H9 (cell line): ENCODE results near the gene SPTAN1. TPM values are rescaled to one million over a fixed set of nuclear protein-coding genes. Genes with fewer than 3 reads are reported as not detected.

Experiments used
- DNase-seq: peaks from one replicate; pipeline ENCODE4 v3.0.0-alpha.2; 2017
- H2AFZ ChIP-seq: one replicate; pipeline ENCODE4 v1.6.1; 2013; ENCODE audit warnings: mild to moderate bottlenecking, low read length, control low read depth, moderate library complexity
- H2AK5ac ChIP-seq: 2 replicates; pipeline ENCODE4 v1.6.1; 2013; ENCODE audit warnings: low read length, control low read depth, mixed read lengths; ENCODE audit not compliant: insufficient read length
- H2BK120ac ChIP-seq: one replicate; pipeline ENCODE4 v1.6.1; 2013; ENCODE audit warnings: low read depth, mild to moderate bottlenecking, low read length, control low read depth, inconsistent platforms; ENCODE audit not compliant: poor library complexity, severe bottlenecking
- H2BK12ac ChIP-seq: 2 replicates; pipeline ENCODE4 v1.6.1; 2013; ENCODE audit warnings: low read length, control low read depth, mixed read lengths, low read depth; ENCODE audit not compliant: insufficient read length
- H2BK15ac ChIP-seq: 2 replicates; pipeline ENCODE4 v1.6.1; 2013; ENCODE audit warnings: low read depth, low read length, control low read depth
- H2BK20ac ChIP-seq: one replicate; pipeline ENCODE4 v1.6.1; 2013; ENCODE audit warnings: low read depth, mild to moderate bottlenecking, low read length, control low read depth, inconsistent platforms; ENCODE audit not compliant: poor library complexity, severe bottlenecking
- H2BK5ac ChIP-seq: 2 replicates; pipeline ENCODE4 v1.6.1; 2013; ENCODE audit warnings: low read length, control low read depth, mixed read lengths; ENCODE audit not compliant: insufficient read length
- H3K14ac ChIP-seq: 2 replicates; pipeline ENCODE4 v1.6.1; 2013; ENCODE audit warnings: low read length, control low read depth; ENCODE audit not compliant: insufficient read depth
- H3K18ac ChIP-seq: 2 replicates; pipeline ENCODE4 v1.6.1; 2013; ENCODE audit warnings: low read depth, mild to moderate bottlenecking, mixed read lengths, low read length, control low read depth; ENCODE audit not compliant: insufficient read length
- H3K23ac ChIP-seq: 2 replicates; pipeline ENCODE4 v1.6.1; 2013; ENCODE audit warnings: low read length, control low read depth, mixed read lengths, low read depth; ENCODE audit not compliant: insufficient read length
- H3K23me2 ChIP-seq: 2 replicates; pipeline ENCODE4 v1.6.1; 2013; ENCODE audit warnings: low read depth, mild to moderate bottlenecking, mixed read lengths, low read length, control low read depth; ENCODE audit not compliant: insufficient read length, poor library complexity, severe bottlenecking
- H3K27ac ChIP-seq: 2 replicates; pipeline ENCODE4 v1.5.1; 2013; ENCODE audit warnings: low read length, control low read depth, mixed read lengths, low read depth; ENCODE audit not compliant: insufficient read length
- H3K27me3 ChIP-seq: 2 replicates; pipeline ENCODE4 v1.6.1; 2013; ENCODE audit warnings: low read length, control low read depth, inconsistent platforms; ENCODE audit not compliant: insufficient read depth
- H3K4ac ChIP-seq: 2 replicates; pipeline ENCODE4 v1.6.1; 2013; ENCODE audit warnings: low read depth, mild to moderate bottlenecking, control low read depth, inconsistent platforms, low read length, moderate library complexity
- H3K4me1 ChIP-seq: 2 replicates; pipeline ENCODE4 v1.6.1; 2013; ENCODE audit warnings: low read length, control low read depth, inconsistent platforms; ENCODE audit not compliant: insufficient read depth
- H3K4me2 ChIP-seq: 2 replicates; pipeline ENCODE4 v1.6.1; 2013; ENCODE audit warnings: low read length, control low read depth, mixed read lengths; ENCODE audit not compliant: insufficient read length, insufficient read depth
- H3K56ac ChIP-seq: 2 replicates; pipeline ENCODE4 v1.6.1; 2013; ENCODE audit warnings: low read depth, mild to moderate bottlenecking, mixed read lengths, low read length, control low read depth; ENCODE audit not compliant: insufficient read length
- H3K79me1 ChIP-seq: 2 replicates; pipeline ENCODE4 v1.6.1; 2013; ENCODE audit warnings: low read depth, mild to moderate bottlenecking, moderate library complexity, low read length, control low read depth, inconsistent platforms; ENCODE audit not compliant: insufficient read depth, poor library complexity, severe bottlenecking
- H3K79me2 ChIP-seq: 2 replicates; pipeline ENCODE4 v1.6.1; 2013; ENCODE audit warnings: low read length, control low read depth, inconsistent platforms; ENCODE audit not compliant: insufficient read depth
- H3K9ac ChIP-seq: 2 replicates; pipeline ENCODE4 v1.6.1; 2013; ENCODE audit warnings: low read length, control low read depth, mixed read lengths; ENCODE audit not compliant: insufficient read length; ENCODE audit errors: extremely low read depth
- H3K9me3 ChIP-seq: one replicate; pipeline ENCODE4 v1.6.1; 2013; ENCODE audit warnings: low read depth, low read length, inconsistent platforms; ENCODE audit not compliant: control insufficient read depth
- H3T11ph ChIP-seq: one replicate; pipeline ENCODE4 v1.6.1; 2013; ENCODE audit warnings: mild to moderate bottlenecking, low read length, control low read depth, inconsistent platforms
- H4K20me1 ChIP-seq: one replicate; pipeline ENCODE4 v1.6.1; 2013; ENCODE audit not compliant: control insufficient read depth, insufficient read length, insufficient read depth
- H4K5ac ChIP-seq: 2 replicates; pipeline ENCODE4 v1.6.1; 2013; ENCODE audit warnings: low read depth, mild to moderate bottlenecking, mixed read lengths, low read length, control low read depth; ENCODE audit not compliant: insufficient read length
- H4K8ac ChIP-seq: replicated peaks from 2 replicates; pipeline ENCODE4 v1.6.1; 2013; ENCODE audit warnings: low read length, control low read depth, mixed read lengths, low read depth; ENCODE audit not compliant: insufficient read length
- H4K91ac ChIP-seq: 2 replicates; pipeline ENCODE4 v1.6.1; 2013; ENCODE audit warnings: low read depth, mild to moderate bottlenecking, moderate library complexity, mixed read lengths, low read length, control low read depth; ENCODE audit not compliant: insufficient read length
- H3K27ac Mint-ChIP-seq, 3 experiments: 2 replicates in 2 of 3; 3 replicates in 1 of 3; pipeline ENCODE4 v1.8.0; 2020 to 2021; ENCODE audit warnings: mixed read lengths in 3 of 3, mild to moderate bottlenecking in 1 of 3, moderate library complexity in 1 of 3
- H3K27me3 Mint-ChIP-seq: 2 replicates; pipeline ENCODE4 v1.8.0; 2021; ENCODE audit warnings: low read depth, mild to moderate bottlenecking, moderate library complexity, mixed read lengths
- H3K36me3 Mint-ChIP-seq, 3 experiments: 2 replicates in 2 of 3; 3 replicates in 1 of 3; pipeline ENCODE4 v1.8.0; 2020 to 2021; ENCODE audit warnings: low read depth in 3 of 3, mixed read lengths in 3 of 3; ENCODE audit not compliant: insufficient read depth in 1 of 3
- H3K4me1 Mint-ChIP-seq, 2 experiments: 2 replicates each; pipeline ENCODE4 v1.8.0; 2020; ENCODE audit warnings: mixed read lengths in 2 of 2
- H3K4me3 Mint-ChIP-seq, 2 experiments: 2 replicates in 1 of 2; 3 replicates in 1 of 2; pipeline ENCODE4 v1.8.0; 2020 to 2021; ENCODE audit warnings: mild to moderate bottlenecking in 2 of 2, mixed read lengths in 2 of 2, moderate library complexity in 1 of 2
- H3K9me3 Mint-ChIP-seq, 2 experiments: 2 replicates in 1 of 2; 3 replicates in 1 of 2; pipeline ENCODE4 v1.8.0; 2020; ENCODE audit warnings: mild to moderate bottlenecking in 2 of 2, mixed read lengths in 2 of 2, moderate library complexity in 1 of 2
- WGBS: extraction: QIAGEN DNeasy Blood & Tissue Kit; methylation state at CpG from one replicate; pipeline ENCODE4 v1.1.7; 2013; ENCODE audit warnings: missing lambda C conversion rate, low lambda C conversion rate, mixed read lengths; ENCODE audit not compliant: insufficient read length; ENCODE audit errors: extremely low coverage; 5-methylcytosine and 5-hydroxymethylcytosine counted together
- total RNA-seq: library from RNA; stranded (reverse); gene quantifications from 2 replicates; pipeline ENCODE4 v1.2.1, GENCODE V29; 2021
- TF ChIP-seq, protein P1 (sequence below): fragments of 200-600 bp; sonication (generic); conservative IDR thresholded peaks from 3 replicates; pipeline ENCODE4 v1.8.0; 2021; ENCODE audit warnings: antibody characterized with exemption, mild to moderate bottlenecking

SPTAN1 gene
- total RNA-seq, 1 experiment from 2014 or later, result 213 TPM

DNA sequence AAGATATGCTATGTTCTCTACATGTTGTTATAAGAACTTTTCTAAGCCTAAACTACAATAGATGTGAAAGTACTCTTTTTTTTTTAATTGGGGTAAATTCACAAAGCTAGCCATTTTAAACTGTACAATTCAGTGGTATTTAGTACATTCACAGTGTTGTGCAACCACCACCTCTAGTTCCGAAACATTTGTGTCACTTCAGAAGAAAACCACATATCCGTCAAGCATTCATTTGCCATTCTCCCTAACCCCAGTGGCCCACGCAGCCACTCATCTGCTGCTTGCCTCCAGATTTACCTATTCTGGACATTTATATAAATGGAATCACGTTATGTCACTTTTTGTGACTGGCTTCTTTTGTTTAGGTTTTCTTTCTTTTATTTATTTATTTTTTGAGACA, 43.1 kb downstream of the SPTAN1 start:
- Histone ChIP-seq H3K79me2 (no peaks in the 10 kb centered on the region), H2BK20ac (no peak overlapping the region), H3K9ac (no peak overlapping the region), H3K79me1 (no peaks in the 10 kb centered on the region), H3T11ph (no peak overlapping the region), H2BK12ac (no peak overlapping the region), H4K5ac (no peak overlapping the region), H2BK5ac (no peak overlapping the region), H4K20me1 (no peaks in the 10 kb centered on the region), H3K27me3 (no peaks in the 10 kb centered on the region), H3K4me2 (no peak overlapping the region), H3K56ac (no peak overlapping the region), H3K23me2 (no peaks in the 10 kb centered on the region), H4K8ac (no peak overlapping the region), H4K91ac (no peak overlapping the region), H2BK120ac (no peak overlapping the region), H3K23ac (no peak overlapping the region), H3K4me1 (no peaks in the 10 kb centered on the region), H3K18ac (no peak overlapping the region), H3K14ac (no peak overlapping the region), H2AFZ (no peak overlapping the region), H3K9me3 (no peaks in the 10 kb centered on the region), H2BK15ac (no peak overlapping the region), H3K27ac (no peak overlapping the region), H3K4ac (no peak overlapping the region), H2AK5ac (no peak overlapping the region)
- H3K9me3 Mint-ChIP-seq, result no peaks in the 10 kb centered on the region
- no peak overlapping the region for H3K4me3 Mint-ChIP-seq
- WGBS, result no CpG with 5 or more reads among the region's 4 CpGs
- TF ChIP-seq, protein P1, sequence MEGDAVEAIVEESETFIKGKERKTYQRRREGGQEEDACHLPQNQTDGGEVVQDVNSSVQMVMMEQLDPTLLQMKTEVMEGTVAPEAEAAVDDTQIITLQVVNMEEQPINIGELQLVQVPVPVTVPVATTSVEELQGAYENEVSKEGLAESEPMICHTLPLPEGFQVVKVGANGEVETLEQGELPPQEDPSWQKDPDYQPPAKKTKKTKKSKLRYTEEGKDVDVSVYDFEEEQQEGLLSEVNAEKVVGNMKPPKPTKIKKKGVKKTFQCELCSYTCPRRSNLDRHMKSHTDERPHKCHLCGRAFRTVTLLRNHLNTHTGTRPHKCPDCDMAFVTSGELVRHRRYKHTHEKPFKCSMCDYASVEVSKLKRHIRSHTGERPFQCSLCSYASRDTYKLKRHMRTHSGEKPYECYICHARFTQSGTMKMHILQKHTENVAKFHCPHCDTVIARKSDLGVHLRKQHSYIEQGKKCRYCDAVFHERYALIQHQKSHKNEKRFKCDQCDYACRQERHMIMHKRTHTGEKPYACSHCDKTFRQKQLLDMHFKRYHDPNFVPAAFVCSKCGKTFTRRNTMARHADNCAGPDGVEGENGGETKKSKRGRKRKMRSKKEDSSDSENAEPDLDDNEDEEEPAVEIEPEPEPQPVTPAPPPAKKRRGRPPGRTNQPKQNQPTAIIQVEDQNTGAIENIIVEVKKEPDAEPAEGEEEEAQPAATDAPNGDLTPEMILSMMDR, result no peak
- H3K36me3 Mint-ChIP-seq, result peaks cover 29 to 87% (median 76%) of the 10 kb centered on the region in 3 experiments; a peak in 6 of 7 replicates
- H3K27ac Mint-ChIP-seq, result no peak overlapping the region
- H3K27me3 Mint-ChIP-seq, result no peaks in the 10 kb centered on the region
- H3K4me1 Mint-ChIP-seq, result no peaks in the 10 kb centered on the region
- DNase-seq, result no peak
